CD4-positive, alpha-beta T cell treated with Interleukin-12 subunit alpha and Interleukin-12 subunit beta, for 1 hour (primary cell): ENCODE results near the gene UGT1A10.
"Not testable (repeated sequence)": the region's sequence is repeated elsewhere in the genome, so short reads cannot be mapped to it uniquely, and the experiment has no call there.

Experiments used
- DNase-seq: peaks from one replicate; pipeline ENCODE4 v3.0.0-alpha.2; 2020

UGT1A10 gene

DNA sequence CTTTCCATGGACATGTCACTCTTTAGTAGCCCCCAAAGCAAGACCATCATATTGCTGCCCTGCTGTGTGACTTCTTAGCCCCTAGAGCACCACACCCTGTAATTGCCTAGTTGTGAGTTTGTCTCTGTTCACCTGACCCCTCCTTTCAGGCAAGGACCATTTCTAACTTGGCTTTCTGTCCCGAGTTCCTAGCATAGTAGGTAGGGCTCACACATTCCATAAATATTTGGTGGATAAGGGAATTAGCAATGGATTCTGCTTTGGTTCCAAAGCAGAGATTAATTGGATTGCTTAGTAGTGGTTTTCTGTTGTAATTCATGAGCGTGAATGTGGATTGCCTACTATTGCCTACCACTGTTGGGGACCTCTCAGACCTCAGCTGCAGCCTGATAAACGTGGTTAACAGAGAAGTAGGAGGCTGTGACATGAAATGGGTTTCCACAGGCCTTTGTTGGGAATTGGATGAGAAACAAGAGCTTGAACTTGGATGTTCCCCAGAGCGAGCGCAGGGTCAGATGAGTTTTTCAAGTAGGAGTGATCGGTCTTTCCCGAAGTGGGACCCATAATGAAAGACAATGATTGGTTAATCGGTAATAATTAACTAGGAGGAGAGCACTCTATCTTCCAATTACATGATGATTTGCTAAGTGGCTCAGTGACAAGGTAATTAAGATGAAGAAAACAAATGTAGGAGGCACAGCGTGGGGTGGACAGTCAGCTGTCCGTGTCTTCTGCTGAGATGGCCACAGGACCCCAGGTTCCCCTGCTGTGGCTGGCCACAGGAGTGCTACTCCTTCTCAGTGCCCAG is 110.4 kb downstream of the UGT1A10 start:
- no peak for DNase-seq

DNA sequence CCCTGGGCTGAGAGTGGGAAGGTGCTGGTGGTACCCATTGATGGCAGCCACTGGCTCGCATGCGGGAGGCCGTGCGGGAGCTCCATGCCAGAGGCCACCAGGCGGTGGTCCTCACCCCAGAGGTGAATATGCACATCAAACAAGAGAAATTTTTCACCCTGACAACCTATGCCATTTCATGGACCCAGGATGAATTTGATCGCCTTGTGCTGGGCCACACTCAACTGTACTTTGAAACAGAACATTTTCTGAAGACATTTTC is 111.0 kb downstream of the UGT1A10 start:
- no peak for DNase-seq

DNA sequence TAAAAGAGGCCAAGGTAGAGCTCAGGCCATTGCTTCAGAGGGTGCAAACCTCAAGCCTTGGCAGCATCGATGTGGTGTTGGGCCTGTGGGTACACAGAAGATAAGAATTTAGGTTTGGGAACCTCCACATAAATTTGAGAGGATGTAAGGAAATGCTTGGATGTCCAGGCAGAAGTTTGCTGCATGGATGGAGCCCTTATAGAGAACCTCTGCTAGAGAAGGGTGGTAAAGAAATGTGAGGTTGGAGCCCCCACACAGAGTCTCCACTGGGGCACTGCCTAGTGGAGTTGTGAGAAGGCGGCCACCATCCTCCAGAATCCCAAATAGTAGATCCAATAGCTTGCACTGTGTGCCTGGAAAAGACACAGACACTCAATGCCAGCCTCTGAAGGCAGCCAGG is 114.4 kb downstream of the UGT1A10 start:
- not testable (repeated sequence) for DNase-seq

DNA sequence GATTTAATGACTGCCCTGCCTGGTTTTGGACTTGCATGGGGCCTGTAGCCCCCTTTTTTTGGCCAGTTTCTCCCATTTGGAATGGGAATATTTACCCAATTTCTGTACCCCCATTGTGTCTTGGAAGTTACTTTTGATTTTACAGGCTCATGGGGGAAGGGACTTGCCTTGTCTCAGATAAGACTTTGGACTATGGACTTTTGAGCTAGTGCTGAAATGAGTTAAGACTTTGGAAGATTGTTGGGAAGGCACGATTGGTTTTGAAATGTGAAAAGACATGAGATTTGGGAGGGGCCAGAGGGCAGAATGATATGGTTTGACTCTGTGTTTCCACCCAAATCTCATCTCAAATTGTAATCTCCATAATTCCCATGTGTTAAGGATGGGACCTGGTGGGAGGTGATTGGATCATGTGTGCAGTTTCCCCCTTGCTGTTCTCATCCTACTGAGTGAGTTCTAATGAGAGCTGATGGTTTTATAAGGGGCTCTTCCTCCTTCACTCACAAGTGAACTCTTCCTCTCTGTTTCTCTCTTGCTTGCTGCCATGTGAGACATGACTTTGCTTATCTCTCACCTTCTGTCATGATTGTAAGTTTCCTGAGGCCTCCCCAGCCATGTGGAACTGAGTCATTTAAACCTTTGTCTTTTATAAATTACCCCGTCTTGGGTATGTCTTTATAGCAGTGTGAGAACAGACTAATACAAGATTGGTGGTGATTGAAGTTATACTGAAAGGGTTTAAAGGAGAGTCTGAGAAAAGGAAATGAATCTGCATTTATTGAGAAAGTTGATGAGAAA is 115.2 kb downstream of the UGT1A10 start:
- not testable (repeated sequence) for DNase-seq

DNA sequence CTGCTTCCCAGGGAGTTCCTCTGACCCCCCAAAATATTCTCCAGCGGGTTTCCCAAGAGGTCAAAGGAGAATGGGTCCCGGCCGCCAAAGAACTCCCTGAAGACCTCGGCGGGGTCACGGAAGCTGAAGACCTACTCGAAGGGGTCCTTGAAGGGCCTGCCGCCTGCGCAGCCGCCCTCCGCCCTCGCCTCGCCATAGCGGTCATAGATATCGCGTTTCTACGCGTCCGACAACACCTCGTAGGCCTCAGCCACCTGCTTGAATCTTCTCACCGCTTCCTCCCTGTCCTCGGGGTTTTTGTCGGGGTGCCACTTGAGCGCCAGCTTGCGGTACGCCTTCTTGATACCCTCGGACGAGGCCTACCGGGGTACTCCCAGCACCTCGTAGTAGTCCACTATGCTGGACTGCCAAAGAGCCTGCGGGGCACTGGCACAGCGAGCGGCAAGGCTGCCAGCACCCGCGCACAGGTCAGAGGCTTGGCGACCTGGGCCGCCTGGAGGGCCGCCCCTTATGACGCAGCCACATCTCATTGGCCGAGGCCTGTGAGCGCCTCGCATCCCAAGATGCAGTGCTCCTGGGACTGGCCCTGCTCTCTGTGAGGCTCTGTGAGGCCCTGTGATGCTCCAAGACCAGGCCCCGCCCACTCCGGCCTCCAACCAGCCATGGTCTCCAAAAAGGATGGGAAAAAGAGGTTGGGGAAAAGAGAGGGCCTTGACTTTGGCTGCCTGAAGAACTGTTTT is 118.8 kb downstream of the UGT1A10 start:
- DNase-seq, result no peak

DNA sequence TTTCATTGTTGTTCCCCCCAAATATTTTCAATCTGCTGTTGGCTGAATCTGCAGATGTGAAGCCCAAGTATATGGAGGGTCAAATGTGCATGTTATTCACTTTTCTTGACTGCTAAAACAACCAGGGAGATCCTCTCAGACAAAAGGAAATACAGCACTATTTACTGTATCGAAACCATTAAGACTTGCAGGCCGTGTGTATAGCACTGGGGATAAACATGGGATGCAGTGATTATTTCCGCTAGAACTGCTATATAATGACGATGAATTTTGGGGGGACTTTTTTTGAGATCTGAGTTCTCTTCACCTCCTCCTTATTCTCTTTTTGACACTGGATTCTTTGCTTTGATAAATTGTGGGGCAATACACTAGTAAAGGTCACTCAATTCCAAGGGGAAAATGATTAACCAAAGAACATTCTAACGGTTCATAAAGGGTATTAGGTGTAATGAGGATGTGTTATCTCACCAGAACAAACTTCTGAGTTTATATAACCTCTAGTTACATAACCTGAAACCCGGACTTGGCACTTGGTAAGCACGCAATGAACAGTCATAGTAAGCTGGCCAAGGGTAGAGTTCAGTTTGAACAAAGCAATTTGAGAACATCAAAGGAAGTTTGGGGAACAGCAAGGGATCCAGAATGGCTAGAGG is 120.3 kb downstream of the UGT1A10 start:
- DNase-seq, result no peak

DNA sequence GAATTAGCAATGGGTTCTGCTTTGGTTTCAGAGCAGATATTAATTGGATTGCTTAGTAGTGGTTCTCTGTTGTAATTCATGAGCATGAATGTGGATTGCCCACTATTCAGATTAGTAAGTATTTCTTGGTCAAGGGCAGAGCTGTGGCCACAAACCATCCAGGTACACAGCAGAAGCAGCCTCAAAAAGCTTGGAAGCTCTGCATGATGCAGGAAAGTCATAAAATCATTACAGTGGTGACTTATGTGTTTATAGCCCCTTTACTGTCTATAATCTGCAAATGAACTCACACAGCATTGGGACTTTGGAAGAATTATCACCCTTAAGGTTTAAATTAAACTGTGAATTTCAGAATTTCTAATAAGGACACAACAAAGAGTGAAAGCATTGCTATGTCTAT is 121.9 kb downstream of the UGT1A10 start:
- DNase-seq, result no peak

DNA sequence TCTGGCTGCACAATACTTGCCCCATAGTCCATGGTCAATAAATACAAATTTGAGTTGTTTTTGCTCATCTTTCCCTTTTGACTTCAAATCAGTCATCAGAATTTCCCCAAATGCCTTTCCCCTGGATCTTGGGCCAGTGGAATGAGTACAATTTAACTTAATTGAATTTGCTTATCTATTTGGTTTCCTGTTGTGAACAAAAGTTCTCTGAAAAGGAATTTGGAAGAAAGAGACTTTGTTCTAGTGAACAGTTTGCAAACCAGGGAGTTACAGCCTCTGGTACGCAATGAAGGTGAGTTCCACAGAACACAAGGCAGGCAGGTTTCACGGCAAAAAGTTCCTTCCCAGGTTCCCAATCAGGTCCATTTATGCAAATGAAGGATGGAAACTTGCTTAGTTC is 122.6 kb downstream of the UGT1A10 start:
- DNase-seq, result no peak

DNA sequence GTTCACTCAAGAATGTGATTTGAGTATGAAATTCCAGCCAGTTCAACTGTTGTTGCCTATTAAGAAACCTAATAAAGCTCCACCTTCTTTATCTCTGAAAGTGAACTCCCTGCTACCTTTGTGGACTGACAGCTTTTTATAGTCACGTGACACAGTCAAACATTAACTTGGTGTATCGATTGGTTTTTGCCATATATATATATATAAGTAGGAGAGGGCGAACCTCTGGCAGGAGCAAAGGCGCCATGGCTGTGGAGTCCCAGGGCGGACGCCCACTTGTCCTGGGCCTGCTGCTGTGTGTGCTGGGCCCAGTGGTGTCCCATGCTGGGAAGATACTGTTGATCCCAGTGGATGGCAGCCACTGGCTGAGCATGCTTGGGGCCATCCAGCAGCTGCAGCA is 123.8 kb downstream of the UGT1A10 start, which contains the start of gene UGT1A1:
UGT1A1 (plus strand) TSS at position 228 of the 400 bp plus-strand sequence; CDS start at position 246, 18 bp downstream.
- DNase-seq, result no peak

DNA sequence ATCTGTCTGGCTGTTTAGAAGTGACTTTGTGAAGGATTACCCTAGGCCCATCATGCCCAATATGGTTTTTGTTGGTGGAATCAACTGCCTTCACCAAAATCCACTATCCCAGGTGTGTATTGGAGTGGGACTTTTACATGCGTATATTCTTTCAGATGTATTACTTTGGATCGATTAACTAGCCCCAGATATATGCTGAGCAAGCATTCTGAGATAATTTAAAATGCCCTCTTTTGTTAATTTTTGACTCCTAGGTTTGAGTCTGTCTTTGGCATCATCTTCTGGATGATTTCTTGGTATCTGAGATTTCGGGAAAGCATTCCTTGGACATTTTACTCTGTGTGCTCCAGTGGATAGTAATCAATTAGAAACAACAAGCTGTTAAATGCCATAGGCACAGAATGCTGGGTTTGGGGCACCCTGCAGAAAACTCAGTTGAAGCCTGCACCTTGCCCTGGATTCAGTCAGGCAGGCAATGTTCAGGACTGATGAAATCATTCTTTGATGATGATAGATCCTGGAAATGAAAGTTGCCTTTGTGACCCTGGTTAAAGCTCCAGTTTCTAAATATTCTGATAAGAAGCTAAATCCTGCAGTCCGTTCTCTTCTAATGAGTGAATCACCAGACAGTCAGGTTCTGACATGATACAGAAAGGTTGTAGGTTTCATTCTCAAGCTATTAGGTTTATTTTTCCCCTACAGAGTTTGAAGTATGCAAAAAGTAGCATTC is 125.0 kb downstream of the UGT1A10 start:
- DNase-seq, result no peak

DNA sequence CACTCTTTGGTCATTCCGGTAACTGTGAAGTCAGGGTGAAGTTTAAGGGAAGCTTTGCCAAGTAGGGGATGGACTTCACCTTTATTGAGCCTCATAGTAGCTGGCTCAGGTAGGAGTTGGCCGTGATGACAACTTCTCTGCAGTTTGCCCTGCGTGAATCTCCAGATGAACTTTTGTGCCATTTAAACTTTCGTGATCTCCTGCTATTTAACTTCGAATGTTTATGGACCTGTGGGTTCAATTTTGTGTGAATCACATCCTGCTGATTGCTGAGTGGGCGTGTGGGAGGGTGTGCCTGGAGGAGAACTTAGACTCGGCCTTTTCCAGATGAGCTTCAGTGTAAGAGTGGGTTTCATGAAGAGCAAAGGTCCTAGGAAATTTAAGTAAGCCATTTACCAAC is 128.0 kb downstream of the UGT1A10 start:
- DNase-seq, result no peak

DNA sequence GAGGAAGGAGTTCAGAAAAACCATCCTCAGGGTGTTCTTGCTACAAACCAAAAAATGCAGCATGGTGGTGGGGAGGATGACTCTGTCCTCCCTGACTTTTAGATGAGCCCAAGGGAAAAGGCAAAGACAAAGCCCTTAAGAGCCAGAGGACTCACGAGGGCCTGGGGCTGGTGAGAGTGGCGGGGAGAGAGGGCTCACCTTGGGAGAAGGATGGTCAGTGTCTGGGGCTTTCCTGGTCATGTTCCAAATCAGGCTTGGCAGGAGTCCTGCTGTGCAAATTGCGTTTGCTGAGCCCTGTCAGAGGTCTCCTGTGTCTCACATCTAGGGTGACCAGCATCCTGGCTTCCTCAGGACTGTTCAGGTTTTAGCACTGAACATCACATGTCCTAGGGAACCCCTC is 128.5 kb downstream of the UGT1A10 start:
- no peak for DNase-seq

DNA sequence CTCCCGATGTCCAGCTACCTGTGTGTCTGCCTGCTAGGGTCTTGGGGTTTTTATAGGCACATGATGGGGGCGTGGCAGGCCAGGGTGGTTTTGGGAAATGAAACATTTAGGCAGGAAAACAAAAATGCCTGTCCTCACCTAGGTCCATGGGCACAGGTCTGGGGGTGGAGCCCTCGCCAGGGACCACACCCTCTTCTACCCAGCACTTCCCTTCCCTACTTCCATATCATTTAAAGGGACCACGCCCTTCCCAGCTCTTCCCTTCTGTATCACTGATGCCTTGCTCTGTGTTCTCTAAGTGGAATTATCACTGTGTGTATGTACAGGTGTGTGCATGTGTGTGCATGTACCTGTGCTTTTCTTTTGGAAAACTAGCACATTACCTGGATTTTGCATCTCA is 130.2 kb downstream of the UGT1A10 start:
- no peak for DNase-seq

DNA sequence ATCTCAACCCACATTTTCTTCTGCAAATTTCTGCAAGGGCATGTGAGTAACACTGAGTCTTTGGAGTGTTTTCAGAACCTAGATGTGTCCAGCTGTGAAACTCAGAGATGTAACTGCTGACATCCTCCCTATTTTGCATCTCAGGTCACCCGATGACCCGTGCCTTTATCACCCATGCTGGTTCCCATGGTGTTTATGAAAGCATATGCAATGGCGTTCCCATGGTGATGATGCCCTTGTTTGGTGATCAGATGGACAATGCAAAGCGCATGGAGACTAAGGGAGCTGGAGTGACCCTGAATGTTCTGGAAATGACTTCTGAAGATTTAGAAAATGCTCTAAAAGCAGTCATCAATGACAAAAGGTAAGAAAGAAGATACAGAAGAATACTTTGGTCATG is 131.8 kb downstream of the UGT1A10 start:
- no peak for DNase-seq

DNA sequence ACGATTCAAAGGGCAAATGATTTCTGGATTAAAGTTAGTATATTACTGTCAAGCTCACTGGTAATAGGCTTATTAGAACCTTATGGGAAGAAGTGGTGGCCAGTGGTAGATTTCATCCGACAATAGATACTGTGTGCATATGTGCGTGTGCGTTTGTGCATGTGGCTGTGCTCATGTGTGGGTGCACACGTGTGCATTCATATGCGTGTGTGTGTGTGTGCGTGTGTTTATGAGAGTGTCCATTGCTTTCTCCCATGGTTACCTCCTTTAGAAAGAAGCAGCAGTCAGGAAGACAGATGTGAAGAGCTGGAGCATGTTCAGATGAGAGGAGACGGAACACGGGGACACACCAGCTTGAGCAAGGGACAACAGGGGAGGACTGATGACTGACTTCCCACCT is 133.0 kb downstream of the UGT1A10 start:
- DNase-seq, result no peak

DNA sequence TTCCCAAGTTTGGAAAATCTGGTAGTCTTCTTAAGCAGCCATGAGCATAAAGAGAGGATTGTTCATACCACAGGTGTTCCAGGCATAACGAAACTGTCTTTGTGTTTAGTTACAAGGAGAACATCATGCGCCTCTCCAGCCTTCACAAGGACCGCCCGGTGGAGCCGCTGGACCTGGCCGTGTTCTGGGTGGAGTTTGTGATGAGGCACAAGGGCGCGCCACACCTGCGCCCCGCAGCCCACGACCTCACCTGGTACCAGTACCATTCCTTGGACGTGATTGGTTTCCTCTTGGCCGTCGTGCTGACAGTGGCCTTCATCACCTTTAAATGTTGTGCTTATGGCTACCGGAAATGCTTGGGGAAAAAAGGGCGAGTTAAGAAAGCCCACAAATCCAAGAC is 135.9 kb downstream of the UGT1A10 start:
- no peak for DNase-seq

DNA sequence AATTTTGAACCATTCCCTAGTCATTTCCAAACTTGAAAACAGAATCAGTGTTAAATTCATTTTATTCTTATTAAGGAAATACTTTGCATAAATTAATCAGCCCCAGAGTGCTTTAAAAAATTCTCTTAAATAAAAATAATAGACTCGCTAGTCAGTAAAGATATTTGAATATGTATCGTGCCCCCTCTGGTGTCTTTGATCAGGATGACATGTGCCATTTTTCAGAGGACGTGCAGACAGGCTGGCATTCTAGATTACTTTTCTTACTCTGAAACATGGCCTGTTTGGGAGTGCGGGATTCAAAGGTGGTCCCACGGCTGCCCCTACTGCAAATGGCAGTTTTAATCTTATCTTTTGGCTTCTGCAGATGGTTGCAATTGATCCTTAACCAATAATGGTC is 136.3 kb downstream of the UGT1A10 start:
- no peak for DNase-seq

DNA sequence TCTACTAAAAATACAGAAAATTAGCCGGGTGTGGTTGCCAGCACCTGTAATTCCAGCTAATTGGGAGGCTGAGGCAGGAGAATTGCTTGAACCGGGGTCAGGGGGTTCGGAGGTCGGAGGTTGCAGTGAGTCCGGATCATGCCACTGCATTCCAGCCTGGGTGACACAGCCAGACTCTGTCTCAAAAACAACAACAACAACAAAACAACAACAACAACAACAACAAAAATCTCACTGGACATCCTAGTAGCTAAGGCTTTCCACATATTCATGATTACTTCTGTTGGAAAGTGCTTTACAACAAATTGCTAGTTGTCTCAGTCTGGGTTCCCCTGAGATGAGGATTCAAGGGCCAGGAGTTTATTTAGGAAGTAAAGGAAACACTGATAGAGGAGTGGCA is 137.6 kb downstream of the UGT1A10 start:
- no peak for DNase-seq

DNA sequence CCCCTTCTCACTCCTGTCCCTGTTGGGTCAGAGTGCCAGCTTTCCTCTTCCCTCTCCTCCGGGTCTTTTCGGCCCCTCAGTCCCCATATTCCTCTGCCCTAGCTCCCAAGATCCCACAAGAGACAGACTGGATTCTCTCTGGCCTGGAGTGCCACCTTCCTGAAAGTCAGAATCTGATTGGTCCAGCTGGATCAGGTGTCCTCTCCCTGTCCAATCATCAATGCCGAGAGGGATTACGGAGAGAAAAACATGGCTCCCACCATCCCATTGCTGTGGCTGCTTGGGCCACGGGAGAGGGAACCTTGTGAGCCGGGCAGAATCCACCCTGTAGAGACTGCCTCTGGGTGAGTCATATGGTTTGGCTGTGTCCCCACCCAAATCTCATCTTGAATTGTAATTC is 139.2 kb downstream of the UGT1A10 start:
- no peak for DNase-seq

DNA sequence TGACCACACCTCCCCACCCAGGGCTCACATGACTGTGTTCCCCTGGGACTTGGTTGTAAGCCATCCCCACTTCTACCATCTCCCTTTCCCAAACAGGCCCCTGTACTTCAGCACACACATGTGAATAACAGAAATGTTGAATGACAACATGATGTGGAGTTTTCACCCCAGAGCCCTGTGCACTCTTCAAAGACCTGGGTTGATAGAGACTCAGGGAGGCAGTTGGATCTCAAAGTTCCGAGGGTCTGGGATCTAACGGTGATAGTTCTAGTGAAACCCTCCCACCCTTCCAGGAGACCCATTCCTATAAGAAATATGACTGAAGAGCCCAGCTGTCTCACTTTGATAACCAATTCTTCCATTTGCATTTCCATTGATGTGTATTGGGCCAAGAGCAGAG is 141.8 kb downstream of the UGT1A10 start, which contains the start of gene MROH2A:
MROH2A (plus strand) TSS at position 301 of the 400 bp plus-strand sequence. CDS start 1,029 bp downstream, outside the sequence.
- DNase-seq, result no peak

DNA sequence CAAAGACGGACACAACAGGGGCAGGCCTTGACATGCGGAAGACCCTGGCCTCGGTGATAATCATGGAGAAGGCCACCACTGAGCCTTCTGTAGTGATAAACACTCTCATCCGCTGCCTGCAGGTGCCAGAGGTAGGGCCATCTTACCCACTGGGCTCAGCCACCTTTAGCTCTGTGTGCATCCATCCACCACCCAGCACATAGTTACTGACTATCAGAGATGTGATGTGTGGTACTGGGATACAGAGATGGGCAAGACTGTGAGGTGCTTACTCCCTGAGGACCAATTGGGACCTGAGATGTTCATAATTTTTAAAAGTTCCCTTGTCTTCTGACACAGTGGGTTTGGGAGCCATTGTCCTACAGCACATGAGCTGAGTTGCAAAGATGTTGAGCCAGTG is 143.5 kb downstream of the UGT1A10 start:
- no peak for DNase-seq

DNA sequence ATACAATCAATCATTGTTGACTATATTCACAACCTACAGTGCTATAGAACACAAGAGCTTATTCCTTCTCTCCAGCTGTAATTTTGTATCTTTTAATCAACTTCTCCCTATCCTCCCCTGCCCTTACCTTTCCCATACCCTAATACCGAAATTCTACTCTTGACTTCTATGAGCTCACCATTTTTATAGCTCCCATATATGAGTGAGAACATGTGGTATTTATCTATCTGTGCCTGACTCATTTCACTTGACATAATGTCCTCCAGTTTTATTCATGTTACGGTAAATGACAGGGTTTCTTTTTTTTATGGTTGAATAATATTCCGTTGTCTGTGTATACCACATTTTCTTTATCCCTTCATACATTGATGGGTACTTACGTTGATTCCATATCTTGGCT is 144.5 kb downstream of the UGT1A10 start:
- no peak for DNase-seq
